Liver (tissue), 9 donors: ENCODE results near the gene PLD4. TPM values are rescaled to one million over a fixed set of nuclear protein-coding genes. Genes with fewer than 3 reads are reported as not detected.

Experiments
- DNase-seq: peaks from one replicate; pipeline ENCODE4 v3.0.0-alpha.2; 2017; ENCODE audit warnings: low spot score
- H3K27ac ChIP-seq, 2 donors: one replicate each; pipeline ENCODE4 v1.7.0; 2013; ENCODE audit warnings: inconsistent platforms in 2 of 2, low read length in 2 of 2, control low read depth in 1 of 2, low read depth in 1 of 2, mild to moderate bottlenecking in 1 of 2
- H3K27me3 ChIP-seq, 4 donors: one replicate each; pipeline versions ENCODE4 v1.6.1 to v1.7.0; 2013; ENCODE audit warnings: low read length in 3 of 4, inconsistent platforms in 1 of 4, mild to moderate bottlenecking in 1 of 4, moderate library complexity in 1 of 4; ENCODE audit not compliant: control insufficient read depth in 4 of 4, insufficient read depth in 4 of 4
- H3K36me3 ChIP-seq, 4 donors: one replicate each; pipeline versions ENCODE4 v1.6.1 to v1.7.0; 2013; ENCODE audit warnings: low read length in 3 of 4, mild to moderate bottlenecking in 3 of 4, low read depth in 1 of 4, moderate library complexity in 1 of 4; ENCODE audit not compliant: control insufficient read depth in 4 of 4, insufficient read depth in 3 of 4
- H3K4me1 ChIP-seq, 4 donors: one replicate each; pipeline versions ENCODE4 v1.6.1 to v1.7.0; 2013; ENCODE audit warnings: low read length in 3 of 4, mild to moderate bottlenecking in 3 of 4, moderate library complexity in 1 of 4; ENCODE audit not compliant: control insufficient read depth in 4 of 4, insufficient read depth in 4 of 4
- H3K4me3 ChIP-seq, 3 donors: one replicate each; pipeline versions ENCODE4 v1.6.1 to v1.7.0; 2013; ENCODE audit warnings: low read length in 3 of 3, control low read depth in 1 of 3, low read depth in 1 of 3, mild to moderate bottlenecking in 1 of 3
- H3K9ac ChIP-seq, 2 donors: one replicate each; pipeline ENCODE4 v1.7.0; 2013; ENCODE audit warnings: low read length in 2 of 2, mild to moderate bottlenecking in 2 of 2, moderate library complexity in 2 of 2, control low read depth in 1 of 2, low read depth in 1 of 2
- H3K9me3 ChIP-seq, 4 donors: one replicate each; pipeline versions ENCODE4 v1.6.1 to v1.7.0; 2013; ENCODE audit warnings: low read length in 3 of 4; ENCODE audit not compliant: control insufficient read depth in 4 of 4
- EGR1 ChIP-seq, 2 donors: IDR thresholded peaks; 2 replicates each; pipeline ENCODE4 v1.6.1; 2016 to 2018; ENCODE audit warnings: antibody characterized with exemption in 2 of 2, low read depth in 2 of 2
- GABPA ChIP-seq, 2 donors: IDR thresholded peaks in 1 of 2; conservative IDR thresholded peaks in 1 of 2; 2 replicates each; pipeline ENCODE4 v1.6.1; 2016; ENCODE audit warnings: antibody characterized with exemption in 2 of 2, mild to moderate bottlenecking in 1 of 2, moderate library complexity in 1 of 2
- HNF4A ChIP-seq, 2 donors: conservative IDR thresholded peaks; 2 replicates each; pipeline ENCODE4 v1.6.1; 2016; ENCODE audit warnings: antibody characterized with exemption in 2 of 2, mild to moderate bottlenecking in 2 of 2
- HNF4G ChIP-seq: IDR thresholded peaks from 2 replicates; pipeline ENCODE4 v1.6.1; 2016; ENCODE audit warnings: antibody characterized with exemption
- JUND ChIP-seq, 2 donors: IDR thresholded peaks; 2 replicates each; pipeline ENCODE4 v1.6.1; 2016; ENCODE audit warnings: antibody characterized with exemption in 2 of 2
- RXRA ChIP-seq, 2 donors: IDR thresholded peaks; 2 replicates each; pipeline ENCODE4 v1.6.1; 2017 to 2018; ENCODE audit warnings: antibody characterized with exemption in 2 of 2, mild to moderate bottlenecking in 1 of 2
- SP1 ChIP-seq: IDR thresholded peaks from 2 replicates; pipeline ENCODE4 v1.6.1; 2018; ENCODE audit warnings: antibody characterized with exemption, mild to moderate bottlenecking
- TAF1 ChIP-seq: conservative IDR thresholded peaks from 2 replicates; pipeline ENCODE4 v1.6.1; 2016; ENCODE audit warnings: antibody characterized with exemption, mild to moderate bottlenecking
- WGBS: extraction: QIAGEN DNeasy Blood & Tissue Kit; methylation state at CpG from one replicate; pipeline ENCODE4 v1.1.7; 2013; 5-methylcytosine and 5-hydroxymethylcytosine counted together
- polyA plus RNA-seq, 2 donors: library from polyadenylated mRNA; stranded (reverse) in 1 of 2; unstranded in 1 of 2; fragments of 200-250 nt in 1 of 2; fragments of >200 nt in 1 of 2; fragmentation: Nextera tagmentation in 1 of 2; extraction: Ambion mirVana in 1 of 2; gene quantifications; one replicate each; pipeline versions ENCODE4 v1.2.1 to v1.2.3, GENCODE V29; 2013 to 2015
- total RNA-seq, 2 donors: library from RNA; depleted of rRNA; stranded (reverse); fragments of >200 nt; gene quantifications; one replicate each; pipeline ENCODE4 v1.2.3, GENCODE V29; 2014
- TF ChIP-seq, protein P1 (sequence below): IDR thresholded peaks from 2 replicates; pipeline ENCODE4 v1.6.1; 2016; ENCODE audit warnings: antibody characterized with exemption, mild to moderate bottlenecking
- TF ChIP-seq, protein P2 (sequence below): IDR thresholded peaks from 2 replicates; pipeline ENCODE4 v1.6.1; 2016; ENCODE audit warnings: antibody characterized with exemption
- TF ChIP-seq, protein P3 (sequence below): fragments of 150-350 bp; IDR thresholded peaks from 2 replicates; pipeline ENCODE4 v1.5.1; 2017; ENCODE audit warnings: improper control_type of control experiment, low read depth, low read length; ENCODE audit not compliant: missing input control
- TF ChIP-seq, protein P4 (sequence below): IDR thresholded peaks from 2 replicates; pipeline ENCODE4 v1.6.1; 2016; ENCODE audit warnings: antibody characterized with exemption
- donor health status: healthy.
- donor health status: healthy.
- donor health status: healthy.
- donor health status: healthy.
- donor health status: healthy.

Gene PLD4
- total and polyA plus RNA-seq, 4 donors = under 0.01 to 14.5 (median 0.35) TPM

- Histone ChIP-seq H3K4me3 (no peak overlapping the region), H3K27me3 (no peaks in the 10 kb centered on the region), H3K4me1 (no peaks in the 10 kb centered on the region), H3K9ac (no peak overlapping the region), H3K9me3 (peaks cover 0 to 4% (median 0%) of the 10 kb centered on the region in 4 donors), H3K36me3 (no peaks in the 10 kb centered on the region), H3K27ac (no peak overlapping the region)
- WGBS = 84% methylated on average over 15 of the region's 15 CpGs
- DNase-seq = no peak
- TF ChIP-seq HNF4G (no peak), GABPA (IDR thresholded peaks at IDR 0.05 in 1 of 2, conservative IDR thresholded peaks at IDR 0.05 in 1 of 2) (no peak), EGR1 (IDR thresholded peaks at IDR 0.05; ENCODE audit: low read depth in 2 of 2) (no peak), HNF4A (conservative IDR thresholded peaks at IDR 0.05) (no peak), JUND (IDR thresholded peaks at IDR 0.05) (no peak)
- TF ChIP-seq, protein P1, sequence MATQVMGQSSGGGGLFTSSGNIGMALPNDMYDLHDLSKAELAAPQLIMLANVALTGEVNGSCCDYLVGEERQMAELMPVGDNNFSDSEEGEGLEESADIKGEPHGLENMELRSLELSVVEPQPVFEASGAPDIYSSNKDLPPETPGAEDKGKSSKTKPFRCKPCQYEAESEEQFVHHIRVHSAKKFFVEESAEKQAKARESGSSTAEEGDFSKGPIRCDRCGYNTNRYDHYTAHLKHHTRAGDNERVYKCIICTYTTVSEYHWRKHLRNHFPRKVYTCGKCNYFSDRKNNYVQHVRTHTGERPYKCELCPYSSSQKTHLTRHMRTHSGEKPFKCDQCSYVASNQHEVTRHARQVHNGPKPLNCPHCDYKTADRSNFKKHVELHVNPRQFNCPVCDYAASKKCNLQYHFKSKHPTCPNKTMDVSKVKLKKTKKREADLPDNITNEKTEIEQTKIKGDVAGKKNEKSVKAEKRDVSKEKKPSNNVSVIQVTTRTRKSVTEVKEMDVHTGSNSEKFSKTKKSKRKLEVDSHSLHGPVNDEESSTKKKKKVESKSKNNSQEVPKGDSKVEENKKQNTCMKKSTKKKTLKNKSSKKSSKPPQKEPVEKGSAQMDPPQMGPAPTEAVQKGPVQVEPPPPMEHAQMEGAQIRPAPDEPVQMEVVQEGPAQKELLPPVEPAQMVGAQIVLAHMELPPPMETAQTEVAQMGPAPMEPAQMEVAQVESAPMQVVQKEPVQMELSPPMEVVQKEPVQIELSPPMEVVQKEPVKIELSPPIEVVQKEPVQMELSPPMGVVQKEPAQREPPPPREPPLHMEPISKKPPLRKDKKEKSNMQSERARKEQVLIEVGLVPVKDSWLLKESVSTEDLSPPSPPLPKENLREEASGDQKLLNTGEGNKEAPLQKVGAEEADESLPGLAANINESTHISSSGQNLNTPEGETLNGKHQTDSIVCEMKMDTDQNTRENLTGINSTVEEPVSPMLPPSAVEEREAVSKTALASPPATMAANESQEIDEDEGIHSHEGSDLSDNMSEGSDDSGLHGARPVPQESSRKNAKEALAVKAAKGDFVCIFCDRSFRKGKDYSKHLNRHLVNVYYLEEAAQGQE = no peak
- TF ChIP-seq, protein P2, sequence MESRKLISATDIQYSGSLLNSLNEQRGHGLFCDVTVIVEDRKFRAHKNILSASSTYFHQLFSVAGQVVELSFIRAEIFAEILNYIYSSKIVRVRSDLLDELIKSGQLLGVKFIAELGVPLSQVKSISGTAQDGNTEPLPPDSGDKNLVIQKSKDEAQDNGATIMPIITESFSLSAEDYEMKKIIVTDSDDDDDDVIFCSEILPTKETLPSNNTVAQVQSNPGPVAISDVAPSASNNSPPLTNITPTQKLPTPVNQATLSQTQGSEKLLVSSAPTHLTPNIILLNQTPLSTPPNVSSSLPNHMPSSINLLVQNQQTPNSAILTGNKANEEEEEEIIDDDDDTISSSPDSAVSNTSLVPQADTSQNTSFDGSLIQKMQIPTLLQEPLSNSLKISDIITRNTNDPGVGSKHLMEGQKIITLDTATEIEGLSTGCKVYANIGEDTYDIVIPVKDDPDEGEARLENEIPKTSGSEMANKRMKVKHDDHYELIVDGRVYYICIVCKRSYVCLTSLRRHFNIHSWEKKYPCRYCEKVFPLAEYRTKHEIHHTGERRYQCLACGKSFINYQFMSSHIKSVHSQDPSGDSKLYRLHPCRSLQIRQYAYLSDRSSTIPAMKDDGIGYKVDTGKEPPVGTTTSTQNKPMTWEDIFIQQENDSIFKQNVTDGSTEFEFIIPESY = no peak
- TF ChIP-seq, protein P3, sequence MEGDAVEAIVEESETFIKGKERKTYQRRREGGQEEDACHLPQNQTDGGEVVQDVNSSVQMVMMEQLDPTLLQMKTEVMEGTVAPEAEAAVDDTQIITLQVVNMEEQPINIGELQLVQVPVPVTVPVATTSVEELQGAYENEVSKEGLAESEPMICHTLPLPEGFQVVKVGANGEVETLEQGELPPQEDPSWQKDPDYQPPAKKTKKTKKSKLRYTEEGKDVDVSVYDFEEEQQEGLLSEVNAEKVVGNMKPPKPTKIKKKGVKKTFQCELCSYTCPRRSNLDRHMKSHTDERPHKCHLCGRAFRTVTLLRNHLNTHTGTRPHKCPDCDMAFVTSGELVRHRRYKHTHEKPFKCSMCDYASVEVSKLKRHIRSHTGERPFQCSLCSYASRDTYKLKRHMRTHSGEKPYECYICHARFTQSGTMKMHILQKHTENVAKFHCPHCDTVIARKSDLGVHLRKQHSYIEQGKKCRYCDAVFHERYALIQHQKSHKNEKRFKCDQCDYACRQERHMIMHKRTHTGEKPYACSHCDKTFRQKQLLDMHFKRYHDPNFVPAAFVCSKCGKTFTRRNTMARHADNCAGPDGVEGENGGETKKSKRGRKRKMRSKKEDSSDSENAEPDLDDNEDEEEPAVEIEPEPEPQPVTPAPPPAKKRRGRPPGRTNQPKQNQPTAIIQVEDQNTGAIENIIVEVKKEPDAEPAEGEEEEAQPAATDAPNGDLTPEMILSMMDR = no peak
Observed at GRCh38 chr14:104925855-104926609, 1.4 kb downstream of the PLD4 start.

GRCh38 chr14:104926619-104927431, 2.1 kb downstream of the PLD4 start:
- H3K27me3 ChIP-seq = no peaks in the 10 kb centered on the region
- no peak overlapping the region for H3K27ac ChIP-seq
- 75% methylated on average over 21 of the region's 21 CpGs for WGBS
- H3K9me3 ChIP-seq = peaks cover 0 to 4% (median 0%) of the 10 kb centered on the region in 4 donors
- H3K4me3 ChIP-seq = no peak overlapping the region
- DNase-seq = no peak
- H3K36me3 ChIP-seq = no peaks in the 10 kb centered on the region
- no peak overlapping the region for H3K9ac ChIP-seq
- TF ChIP-seq, protein P3 = no peak
- no peak for TF ChIP-seq SP1
- TF ChIP-seq GABPA (IDR thresholded peaks at IDR 0.05 in 1 of 2, conservative IDR thresholded peaks at IDR 0.05 in 1 of 2) = no peak
- no peak for TF ChIP-seq TAF1
- TF ChIP-seq RXRA (IDR thresholded peaks at IDR 0.05) = no peak
- TF ChIP-seq, protein P4, sequence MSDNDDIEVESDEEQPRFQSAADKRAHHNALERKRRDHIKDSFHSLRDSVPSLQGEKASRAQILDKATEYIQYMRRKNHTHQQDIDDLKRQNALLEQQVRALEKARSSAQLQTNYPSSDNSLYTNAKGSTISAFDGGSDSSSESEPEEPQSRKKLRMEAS = no peak
- H3K4me1 ChIP-seq = no peaks in the 10 kb centered on the region
